ENCODE data around the gene C15orf40.

The C15orf40 gene

DNA sequence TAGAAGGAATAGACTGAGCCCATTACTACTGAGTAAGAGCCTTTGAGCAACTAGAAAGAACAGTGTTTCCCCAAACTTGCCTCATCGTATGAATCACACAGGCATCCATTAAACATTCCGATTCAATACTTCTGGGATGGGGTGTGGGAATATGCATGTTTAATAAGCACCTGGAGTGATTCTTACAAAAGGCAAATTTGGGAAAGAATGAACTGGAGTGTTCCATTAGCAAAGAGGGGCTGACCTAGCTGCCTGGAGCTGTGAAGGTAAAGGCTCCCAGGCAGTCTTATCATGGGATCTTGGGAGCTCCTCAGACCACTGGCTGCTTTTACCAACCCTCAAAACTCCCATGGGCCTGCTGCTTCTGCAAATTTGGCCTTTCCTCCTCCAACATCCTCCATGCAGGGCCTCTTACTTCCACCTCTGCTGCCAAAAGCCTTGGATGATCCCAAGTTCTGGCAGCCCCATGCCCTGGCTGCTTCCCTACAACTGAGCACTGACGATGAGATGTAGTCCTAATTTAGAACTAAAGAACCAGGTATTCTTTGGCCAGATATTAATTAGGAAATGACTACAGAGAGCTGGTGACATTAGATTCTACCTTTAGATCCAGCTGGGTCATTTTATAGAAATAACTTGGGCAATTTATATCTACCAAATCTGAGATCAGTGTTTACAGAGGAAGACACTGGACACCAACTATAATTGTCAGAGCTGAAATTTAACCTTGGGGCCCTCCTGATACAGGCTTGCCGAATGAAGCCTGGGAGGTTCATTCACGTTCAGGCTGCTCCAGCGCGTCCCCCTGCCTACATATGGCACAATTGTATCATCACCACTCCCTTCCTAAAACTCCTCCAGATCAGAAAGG lies 47.7 kb downstream of the C15orf40 start:
- no peak for TF ChIP-seq MYC (IDR thresholded peaks at IDR 0.05; ENCODE audit: low read depth, low read length)
- TF ChIP-seq, protein P1, sequence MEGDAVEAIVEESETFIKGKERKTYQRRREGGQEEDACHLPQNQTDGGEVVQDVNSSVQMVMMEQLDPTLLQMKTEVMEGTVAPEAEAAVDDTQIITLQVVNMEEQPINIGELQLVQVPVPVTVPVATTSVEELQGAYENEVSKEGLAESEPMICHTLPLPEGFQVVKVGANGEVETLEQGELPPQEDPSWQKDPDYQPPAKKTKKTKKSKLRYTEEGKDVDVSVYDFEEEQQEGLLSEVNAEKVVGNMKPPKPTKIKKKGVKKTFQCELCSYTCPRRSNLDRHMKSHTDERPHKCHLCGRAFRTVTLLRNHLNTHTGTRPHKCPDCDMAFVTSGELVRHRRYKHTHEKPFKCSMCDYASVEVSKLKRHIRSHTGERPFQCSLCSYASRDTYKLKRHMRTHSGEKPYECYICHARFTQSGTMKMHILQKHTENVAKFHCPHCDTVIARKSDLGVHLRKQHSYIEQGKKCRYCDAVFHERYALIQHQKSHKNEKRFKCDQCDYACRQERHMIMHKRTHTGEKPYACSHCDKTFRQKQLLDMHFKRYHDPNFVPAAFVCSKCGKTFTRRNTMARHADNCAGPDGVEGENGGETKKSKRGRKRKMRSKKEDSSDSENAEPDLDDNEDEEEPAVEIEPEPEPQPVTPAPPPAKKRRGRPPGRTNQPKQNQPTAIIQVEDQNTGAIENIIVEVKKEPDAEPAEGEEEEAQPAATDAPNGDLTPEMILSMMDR (IDR thresholded peaks at IDR 0.05; ENCODE audit: low read depth, low read length): no peak
- TF ChIP-seq MAX (IDR thresholded peaks at IDR 0.05; ENCODE audit: low read depth, low read length): no peak
- peak; percentile 16 for DNase-seq (ENCODE audit: low read depth)
- no peak overlapping the region for H3K4me3 ChIP-seq (ENCODE audit: low read depth, low read length)

GRCh38 chr15:82960766-82961165 lies 50.7 kb downstream of the C15orf40 start:
- DNase-seq (ENCODE audit: low read depth): no peak
- TF ChIP-seq, protein P1 (IDR thresholded peaks at IDR 0.05; ENCODE audit: low read depth, low read length): no peak
- no peak for TF ChIP-seq MYC (IDR thresholded peaks at IDR 0.05; ENCODE audit: low read depth, low read length)
- no peak for TF ChIP-seq POLR2A (IDR thresholded peaks at IDR 0.05; ENCODE audit: extremely low read depth, insufficient read length)
- TF ChIP-seq MAX (IDR thresholded peaks at IDR 0.05; ENCODE audit: low read depth, low read length): no peak
- H3K4me3 ChIP-seq (ENCODE audit: low read depth, low read length): no peak overlapping the region

DNA sequence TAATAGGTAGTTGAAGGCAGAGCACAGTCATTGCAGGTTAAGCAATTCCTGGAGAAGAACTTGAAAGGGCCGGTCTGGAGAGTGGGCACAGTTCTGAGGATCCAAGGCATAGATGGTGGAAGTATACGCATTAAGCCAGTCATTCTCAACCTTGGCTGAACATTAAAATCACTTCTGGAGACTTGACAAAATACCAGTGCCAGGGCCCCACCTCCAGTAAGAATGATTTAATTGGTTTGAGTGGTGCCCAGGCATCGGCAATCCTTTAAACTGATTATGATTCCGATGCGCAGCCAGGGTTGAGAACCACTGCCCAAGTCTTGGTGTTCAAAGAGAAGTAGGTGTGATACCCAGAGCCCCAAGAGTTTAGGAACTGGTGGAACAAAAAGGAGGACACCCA lies 52.0 kb downstream of the C15orf40 start:
- no peak for DNase-seq (ENCODE audit: low read depth)
- H3K4me3 ChIP-seq (ENCODE audit: low read depth, low read length): no peak overlapping the region
- TF ChIP-seq, protein P1 (IDR thresholded peaks at IDR 0.05; ENCODE audit: low read depth, low read length): no peak
- TF ChIP-seq POLR2A (IDR thresholded peaks at IDR 0.05; ENCODE audit: extremely low read depth, insufficient read length) (no peak), MYC (IDR thresholded peaks at IDR 0.05; ENCODE audit: low read depth, low read length) (no peak), MAX (IDR thresholded peaks at IDR 0.05; ENCODE audit: low read depth, low read length) (no peak)

DNA sequence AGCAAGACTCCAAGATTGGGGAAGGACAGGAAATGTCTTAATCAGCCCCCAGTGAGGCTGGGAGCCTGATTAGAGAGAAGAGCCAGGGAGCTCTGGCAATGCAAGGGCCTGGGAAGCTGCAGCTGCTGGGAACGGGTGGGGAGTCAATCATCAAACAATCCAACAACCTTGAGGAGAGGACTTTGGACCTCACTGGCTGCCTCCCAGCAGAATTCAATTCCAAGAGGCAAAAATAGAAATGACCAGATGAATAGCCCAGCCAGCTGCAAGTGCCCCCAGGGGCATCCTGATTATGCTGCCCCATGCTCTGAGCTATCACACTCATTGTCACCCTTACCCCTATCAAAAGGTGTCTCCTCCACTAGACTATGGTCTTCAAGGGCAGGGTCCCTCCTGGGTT lies 52.8 kb downstream of the C15orf40 start:
- TF ChIP-seq POLR2A (IDR thresholded peaks at IDR 0.05; ENCODE audit: extremely low read depth, insufficient read length) (no peak), MAX (IDR thresholded peaks at IDR 0.05; ENCODE audit: low read depth, low read length) (no peak), MYC (IDR thresholded peaks at IDR 0.05; ENCODE audit: low read depth, low read length) (no peak)
- TF ChIP-seq, protein P1 (IDR thresholded peaks at IDR 0.05; ENCODE audit: low read depth, low read length): no peak
- no peak for DNase-seq (ENCODE audit: low read depth)
- H3K4me3 ChIP-seq (ENCODE audit: low read depth, low read length): no peak overlapping the region

- H3K4me3 ChIP-seq (ENCODE audit: low read depth, low read length): no peak within 1 kb of the TSS
- DNase-seq (ENCODE audit: low read depth): peak; percentile 35
- TF ChIP-seq POLR2A (IDR thresholded peaks at IDR 0.05; ENCODE audit: extremely low read depth, insufficient read length): no peak
Observed at GRCh38 chr15:82952158-82953081, 59.0 kb downstream of the C15orf40 start, which contains the start of gene HOMER2. TSS of gene HOMER2 (minus strand) at chr15:82952720. CDS start at chr15:82952535, 185 bp downstream.

Measured in NB4 (cell line).